ENCODE data around the gene NBR1.

- TF ChIP-seq CTCF (conservative IDR thresholded peaks at IDR 0.05; ENCODE audit: low read depth in 2 of 2) (peak; percentile 36 to 42), POLR2AphosphoS5 (IDR thresholded peaks at IDR 0.05; ENCODE audit: low read depth) (peak; percentile 65), CREB1 (CRISPR knock-in tag; IDR thresholded peaks at IDR 0.05; ENCODE audit: low read depth) (no peak), EZH2 (IDR thresholded peaks at IDR 0.05; ENCODE audit: low read depth, unreplicated experiment) (no peak), ETS1 (IDR thresholded peaks at IDR 0.05) (no peak), REST (IDR thresholded peaks at IDR 0.05; ENCODE audit: unreplicated experiment) (no peak)
These were observed 40.7 kb downstream of the NBR1 start, which contains the start of gene TMEM106A for GRCh38 chr17:43211480-43212402.

All from GM23338 (cell line).